K562 (cell line): ENCODE measurements around the gene ARHGAP4. TPM values are rescaled to one million over a fixed set of nuclear protein-coding genes. Genes with fewer than 3 reads are reported as not detected.

ENCODE experiments used
- BACH1 ChIP-seq: fragments of 200-800 bp; sonication (Bioruptor generic); IDR thresholded peaks from 2 replicates; pipeline ENCODE4 v1.6.1; 2016; ENCODE audit warnings: missing genetic modification characterization, missing compliant biosample characterization
- CBX1 ChIP-seq: sonication (generic); IDR thresholded peaks from 2 replicates; pipeline ENCODE4 v1.6.1; 2016; ENCODE audit warnings: antibody characterized with exemption, low read depth, mild to moderate bottlenecking
- FOXJ2 ChIP-seq: fragments of 200-800 bp; sonication (Bioruptor generic); IDR thresholded peaks from 2 replicates; pipeline ENCODE4 v1.6.1; 2016; ENCODE audit warnings: missing genetic modification characterization, missing compliant biosample characterization
- KDM2B ChIP-seq: fragments of 250-450 bp; sonication (Bioruptor Pico); IDR thresholded peaks from 2 replicates; pipeline ENCODE4 v1.8.0; 2021; ENCODE audit warnings: mild to moderate bottlenecking, moderate library complexity
- MITF ChIP-seq: IDR thresholded peaks from 2 replicates; pipeline ENCODE4 v1.6.1; 2014; ENCODE audit warnings: antibody characterized with exemption
- NELFE ChIP-seq: IDR thresholded peaks from 2 replicates; pipeline ENCODE4 v1.6.1; 2011; ENCODE audit warnings: mild to moderate bottlenecking; ENCODE audit not compliant: insufficient read depth, insufficient read length
- NR1H2 ChIP-seq: sonication (generic); formaldehyde crosslinking; IDR thresholded peaks from 2 replicates; pipeline ENCODE4 v1.4.0; 2020; ENCODE audit warnings: mild to moderate bottlenecking, missing genetic modification reagents
- POLR2A ChIP-seq: fragments of 450-650 bp; conservative IDR thresholded peaks from 2 replicates; pipeline ENCODE4 v1.6.1; 2016
- SMAD1 ChIP-seq: fragments of 150-350 bp; IDR thresholded peaks from 2 replicates; pipeline ENCODE4 v1.6.1; 2014; ENCODE audit warnings: low read length, low read depth; ENCODE audit not compliant: partially characterized antibody
- SMAD2 ChIP-seq: fragments of 150-350 bp; IDR thresholded peaks from 2 replicates; pipeline ENCODE4 v1.6.1; 2014; ENCODE audit warnings: low read depth, mild to moderate bottlenecking, low read length
- SMAD4 ChIP-seq: fragments of 250-450 bp; sonication (Bioruptor Pico); conservative IDR thresholded peaks from 2 replicates; pipeline ENCODE4 v1.8.0; 2021; ENCODE audit warnings: inconsistent platforms, mild to moderate bottlenecking, moderate library complexity
- TCFL5 ChIP-seq: fragments of 250-450 bp; sonication (Bioruptor Pico); conservative IDR thresholded peaks from 2 replicates; pipeline ENCODE4 v1.6.1; 2021; ENCODE audit warnings: mild to moderate bottlenecking, moderate library complexity, matching md5 sums
- TGIF2 ChIP-seq: sonication (generic); formaldehyde crosslinking; IDR thresholded peaks from 2 replicates; pipeline ENCODE4 v1.8.1; 2022; ENCODE audit warnings: mild to moderate bottlenecking, missing genetic modification reagents, moderate library complexity
- ZBTB2 ChIP-seq: fragments of 450-650 bp; IDR thresholded peaks from 2 replicates; pipeline ENCODE4 v1.6.1; 2016; ENCODE audit warnings: antibody characterized with exemption
- ZNF263 ChIP-seq: sonication (generic); formaldehyde crosslinking; IDR thresholded peaks from 2 replicates; pipeline ENCODE4 v1.8.0; 2022; ENCODE audit warnings: mild to moderate bottlenecking, missing genetic modification reagents, borderline replicate concordance
- ZNF512 ChIP-seq: IDR thresholded peaks from 2 replicates; pipeline ENCODE4 v1.6.1; 2016; ENCODE audit warnings: missing genetic modification characterization, missing compliant biosample characterization
- ZNF668 ChIP-seq: fragments of 250-450 bp; sonication (Bioruptor Pico); IDR thresholded peaks from 2 replicates; pipeline ENCODE4 v1.8.0; 2022; ENCODE audit warnings: mild to moderate bottlenecking, inconsistent platforms
- polyA plus RNA-seq, 8 experiments: library from polyadenylated mRNA; depleted of rRNA in 4 of 8; stranded (reverse) in 5 of 8; unstranded in 3 of 8; fragments of >200 nt; fragmentation: Nextera tagmentation in 2 of 8; fragmentation: Illumina TruSeq in 1 of 8; extraction: Ambion mirVana in 2 of 8; extraction: Trizol in 1 of 8; gene quantifications; 2 replicates each; pipeline versions ENCODE4 v1.2.1 to v1.2.3, GENCODE V29; 2011 to 2014; ENCODE audit warnings: inconsistent platforms in 1 of 8, missing spikeins in 1 of 8
- total RNA-seq, 7 experiments: library from RNA; depleted of rRNA in 6 of 7; stranded (reverse); fragments of >200 nt in 6 of 7; fragmentation: Illumina TruSeq in 2 of 7; extraction: Trizol in 2 of 7; gene quantifications; 2 replicates each; pipeline versions ENCODE4 v1.2.1 to v1.2.3, GENCODE V29; 2011 to 2021; ENCODE audit warnings: low replicate concordance in 1 of 7
- TF ChIP-seq, protein P1 (sequence below): fragments of 250-450 bp; sonication (Bioruptor Pico); IDR thresholded peaks from 2 replicates; pipeline ENCODE4 v1.5.0; 2022; ENCODE audit warnings: mild to moderate bottlenecking
- TF ChIP-seq, protein P2 (sequence below): fragments of 250-450 bp; sonication (Bioruptor Pico); IDR thresholded peaks from 2 replicates; pipeline ENCODE4 v1.8.0; 2021; ENCODE audit warnings: moderate library complexity, mild to moderate bottlenecking, inconsistent platforms
- TF ChIP-seq, protein P3 (sequence below): fragments of 450-650 bp; formaldehyde crosslinking; IDR thresholded peaks from 2 replicates; pipeline ENCODE4 v1.4.0; 2022; ENCODE audit warnings: missing genetic modification characterization

ARHGAP4 gene
- total and polyA plus RNA-seq, 9 of the 15 experiments (the other 6 are each of a cell fraction or from before 2014, with no cell fraction given), result 0.30 to 81.8 (median 13.5) TPM

DNA sequence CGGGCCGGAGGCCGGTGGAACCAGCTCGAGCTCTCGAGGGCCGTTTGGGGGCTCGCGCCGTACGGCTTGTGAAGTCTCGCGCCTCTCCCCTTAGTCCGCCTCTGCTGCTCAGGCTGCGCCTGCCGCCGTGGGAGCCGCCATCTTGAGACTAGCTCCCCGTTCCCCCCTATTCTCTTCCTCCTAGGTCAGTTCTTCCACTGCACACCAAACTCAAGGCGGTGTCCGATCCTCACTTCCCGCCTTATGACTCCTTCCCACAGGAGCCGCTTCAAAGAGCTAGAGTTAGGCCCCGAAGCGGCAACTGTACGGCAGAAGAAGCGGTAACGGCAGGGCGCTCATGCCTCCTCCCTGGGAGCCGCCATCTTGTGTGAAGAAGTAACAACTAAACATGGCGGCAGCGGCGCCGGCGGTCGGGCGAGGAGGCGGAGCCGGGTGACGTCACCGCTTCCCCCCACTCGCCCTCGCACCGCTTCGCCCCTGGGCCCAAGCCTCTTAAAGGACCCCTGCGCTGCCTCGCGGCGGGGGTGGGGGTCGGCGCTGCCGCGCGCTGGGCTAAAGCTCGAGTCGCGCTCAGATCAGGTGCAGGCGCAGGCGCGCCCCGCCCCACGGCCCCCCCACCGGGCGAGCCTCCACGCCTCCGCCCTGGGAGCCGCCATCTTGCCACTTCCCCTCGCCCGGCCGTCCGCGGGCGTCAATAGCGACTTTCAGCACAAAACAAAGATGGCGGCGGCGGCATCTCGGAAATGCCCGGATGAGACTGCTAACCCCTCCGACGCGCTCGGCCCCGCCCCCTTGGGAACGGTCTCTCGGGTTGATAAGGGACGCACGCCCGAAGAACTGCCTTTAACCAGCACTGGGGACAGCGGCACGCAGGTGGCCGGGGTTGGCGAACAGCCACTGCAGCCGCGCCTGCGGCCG is 45.6 kb upstream of the ARHGAP4 start, which contains the start of gene HCFC1 (continued):
- TF ChIP-seq KDM2B (CRISPR knock-in tag) (no peak), TCFL5 (no peak), FOXJ2 (tag) (peak; percentile 75; the same call in 1 of the 2 replicates), BACH1 (tag) (no peak), TGIF2 (CRISPR knock-in tag) (no peak; the same call in 1 of the 2 replicates), POLR2A (peak; percentile 80), ZNF668 (CRISPR knock-in tag) (no peak), NELFE (no peak), ZBTB2 (no peak), CBX1 (no peak), SMAD4 (CRISPR knock-in tag) (0 out of 2 replicates have a peak, but pooled peaks have one; percentile 67), ZNF263 (CRISPR knock-in tag) (peak; percentile 46), SMAD1 (no peak), NR1H2 (CRISPR knock-in tag) (peak; percentile 77; the same call in 1 of the 2 replicates), ZNF512 (tag) (no peak), SMAD2 (no peak), MITF (no peak)
- TF ChIP-seq, protein P1, sequence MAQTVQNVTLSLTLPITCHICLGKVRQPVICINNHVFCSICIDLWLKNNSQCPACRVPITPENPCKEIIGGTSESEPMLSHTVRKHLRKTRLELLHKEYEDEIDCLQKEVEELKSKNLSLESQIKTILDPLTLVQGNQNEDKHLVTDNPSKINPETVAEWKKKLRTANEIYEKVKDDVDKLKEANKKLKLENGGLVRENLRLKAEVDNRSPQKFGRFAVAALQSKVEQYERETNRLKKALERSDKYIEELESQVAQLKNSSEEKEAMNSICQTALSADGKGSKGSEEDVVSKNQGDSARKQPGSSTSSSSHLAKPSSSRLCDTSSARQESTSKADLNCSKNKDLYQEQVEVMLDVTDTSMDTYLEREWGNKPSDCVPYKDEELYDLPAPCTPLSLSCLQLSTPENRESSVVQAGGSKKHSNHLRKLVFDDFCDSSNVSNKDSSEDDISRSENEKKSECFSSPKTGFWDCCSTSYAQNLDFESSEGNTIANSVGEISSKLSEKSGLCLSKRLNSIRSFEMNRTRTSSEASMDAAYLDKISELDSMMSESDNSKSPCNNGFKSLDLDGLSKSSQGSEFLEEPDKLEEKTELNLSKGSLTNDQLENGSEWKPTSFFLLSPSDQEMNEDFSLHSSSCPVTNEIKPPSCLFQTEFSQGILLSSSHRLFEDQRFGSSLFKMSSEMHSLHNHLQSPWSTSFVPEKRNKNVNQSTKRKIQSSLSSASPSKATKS (CRISPR knock-in tag), result no peak
- TF ChIP-seq, protein P2, sequence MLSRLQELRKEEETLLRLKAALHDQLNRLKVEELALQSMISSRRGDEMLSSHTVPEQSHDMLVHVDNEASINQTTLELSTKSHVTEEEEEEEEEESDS (CRISPR knock-in tag), result no peak
- TF ChIP-seq, protein P3, sequence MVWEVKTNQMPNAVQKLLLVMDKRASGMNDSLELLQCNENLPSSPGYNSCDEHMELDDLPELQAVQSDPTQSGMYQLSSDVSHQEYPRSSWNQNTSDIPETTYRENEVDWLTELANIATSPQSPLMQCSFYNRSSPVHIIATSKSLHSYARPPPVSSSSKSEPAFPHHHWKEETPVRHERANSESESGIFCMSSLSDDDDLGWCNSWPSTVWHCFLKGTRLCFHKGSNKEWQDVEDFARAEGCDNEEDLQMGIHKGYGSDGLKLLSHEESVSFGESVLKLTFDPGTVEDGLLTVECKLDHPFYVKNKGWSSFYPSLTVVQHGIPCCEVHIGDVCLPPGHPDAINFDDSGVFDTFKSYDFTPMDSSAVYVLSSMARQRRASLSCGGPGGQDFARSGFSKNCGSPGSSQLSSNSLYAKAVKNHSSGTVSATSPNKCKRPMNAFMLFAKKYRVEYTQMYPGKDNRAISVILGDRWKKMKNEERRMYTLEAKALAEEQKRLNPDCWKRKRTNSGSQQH (CRISPR knock-in tag), result no peak
